Activated T-helper 1 cell treated with anti-CD3 and anti-CD28 coated beads, Interleukin-12 subunit alpha, Interleukin-12 subunit beta, Interleukin-2, Interleukin-4 antibody, amounts not matched to agents 30 ng/mL and 10 ng/mL and 1 ng/mL, durations not matched to agents 14 hours and 24 hours and 36 hours (primary cell): Measurements from ENCODE around the gene SIAE. TPM values are rescaled to one million over a fixed set of nuclear protein-coding genes. Genes with fewer than 3 reads are reported as not detected.

Experiments
- DNase-seq: peaks from one replicate; pipeline ENCODE4 v3.0.0; 2021; ENCODE audit warnings: low spot score
- H3K27ac Mint-ChIP-seq: one replicate; pipeline ENCODE4 v1.8.0; 2021; ENCODE audit warnings: mild to moderate bottlenecking, mixed read lengths
- H3K27me3 Mint-ChIP-seq: one replicate; pipeline ENCODE4 v1.8.0; 2022; ENCODE audit warnings: mild to moderate bottlenecking, moderate library complexity, mixed read lengths; ENCODE audit not compliant: insufficient read depth
- H3K36me3 Mint-ChIP-seq: one replicate; pipeline ENCODE4 v1.8.0; 2021; ENCODE audit warnings: low read depth, mixed read lengths
- H3K4me1 Mint-ChIP-seq: one replicate; pipeline ENCODE4 v1.8.0; 2021; ENCODE audit warnings: low read depth, mixed read lengths
- H3K4me3 Mint-ChIP-seq: one replicate; pipeline ENCODE4 v1.8.0; 2021; ENCODE audit warnings: mild to moderate bottlenecking, moderate library complexity, mixed read lengths
- H3K9me3 Mint-ChIP-seq: one replicate; pipeline ENCODE4 v1.8.0; 2021; ENCODE audit warnings: mixed read lengths
- intact Hi-C: fragments of 100-400 bp; cut with micrococcal nuclease; formaldehyde crosslinking; loops from one replicate; pipeline ENCODE4 v1.15.1; 2024
- total RNA-seq: library from RNA; stranded (reverse); gene quantifications from 2 replicates; pipeline ENCODE4 v1.2.3, GENCODE V29; 2022

Gene SIAE
- total RNA-seq, 1 donor from 2014 or later, result 5.2 TPM

GRCh38 chr11:124658986-124659385, 14.6 kb downstream of the SIAE start:
- Mint-ChIP-seq H3K9me3 (no peaks in the 10 kb centered on the region), H3K4me1 (no peaks in the 10 kb centered on the region), H3K27me3 (no peaks in the 10 kb centered on the region), H3K36me3 (no peaks in the 10 kb centered on the region), H3K27ac (no peak overlapping the region), H3K4me3 (no peak overlapping the region)
- no peak for DNase-seq
- intact Hi-C loops, result no loop called here

GRCh38 chr11:124658501-124658900, 15.0 kb downstream of the SIAE start:
- no peaks in the 10 kb centered on the region for H3K9me3 Mint-ChIP-seq

GRCh38 chr11:124657904-124658303, 15.6 kb downstream of the SIAE start:
- H3K27me3 Mint-ChIP-seq, result no peaks in the 10 kb centered on the region
- no peak overlapping the region for H3K4me3 Mint-ChIP-seq
- intact Hi-C loops, result no loop called here
- no peaks in the 10 kb centered on the region for H3K36me3 Mint-ChIP-seq
- no peak overlapping the region for H3K27ac Mint-ChIP-seq
- no peaks in the 10 kb centered on the region for H3K4me1 Mint-ChIP-seq
- DNase-seq, result no peak
- no peaks in the 10 kb centered on the region for H3K9me3 Mint-ChIP-seq

More at GRCh38 chr11:124658501-124658900, 15.0 kb downstream of the SIAE start:
- Mint-ChIP-seq H3K27me3 (no peaks in the 10 kb centered on the region), H3K4me3 (no peak overlapping the region), H3K4me1 (no peaks in the 10 kb centered on the region), H3K27ac (no peak overlapping the region), H3K36me3 (no peaks in the 10 kb centered on the region)
- intact Hi-C loops, result no loop called here
- DNase-seq, result no peak

GRCh38 chr11:124656774-124657630, 16.5 kb downstream of the SIAE start:
- no peaks in the 10 kb centered on the region for H3K27me3 Mint-ChIP-seq
- no peaks in the 10 kb centered on the region for H3K36me3 Mint-ChIP-seq
- H3K4me1 Mint-ChIP-seq, result no peaks in the 10 kb centered on the region
- DNase-seq, result no peak
- intact Hi-C loops, result no loop called here
- H3K4me3 Mint-ChIP-seq, result no peak overlapping the region
- no peak overlapping the region for H3K27ac Mint-ChIP-seq
- no peaks in the 10 kb centered on the region for H3K9me3 Mint-ChIP-seq

GRCh38 chr11:124648610-124649009, 24.9 kb downstream of the SIAE start:
- Mint-ChIP-seq H3K9me3 (no peaks in the 10 kb centered on the region), H3K4me1 (peaks cover 8% of the 10 kb centered on the region), H3K27me3 (no peaks in the 10 kb centered on the region), H3K27ac (no peak overlapping the region), H3K36me3 (no peaks in the 10 kb centered on the region), H3K4me3 (no peak overlapping the region)
- intact Hi-C loops, result no loop called here
- no peak for DNase-seq

- no peaks in the 10 kb centered on the region for H3K36me3 Mint-ChIP-seq
- peaks cover 8% of the 10 kb centered on the region for H3K4me1 Mint-ChIP-seq
- no peak overlapping the region for H3K27ac Mint-ChIP-seq
- H3K9me3 Mint-ChIP-seq, result no peaks in the 10 kb centered on the region
- no peak overlapping the region for H3K4me3 Mint-ChIP-seq
- intact Hi-C loops, result no loop called here
- no peak for DNase-seq
- H3K27me3 Mint-ChIP-seq, result no peaks in the 10 kb centered on the region
Observed at GRCh38 chr11:124646148-124646547, 27.4 kb downstream of the SIAE start.

- Mint-ChIP-seq H3K27ac (no peak overlapping the region), H3K4me3 (no peak overlapping the region), H3K9me3 (no peaks in the 10 kb centered on the region), H3K27me3 (no peaks in the 10 kb centered on the region), H3K4me1 (peaks cover 8% of the 10 kb centered on the region), H3K36me3 (no peaks in the 10 kb centered on the region)
- intact Hi-C loops, result loop anchor here (1.0 kb wide), 2 partner anchors 119 to 193 kb away; no protein-coding TSS in a partner anchor
- DNase-seq, result no peak
Observed at GRCh38 chr11:124644426-124645280, 28.9 kb downstream of the SIAE start.

GRCh38 chr11:124643605-124644425, 29.7 kb downstream of the SIAE start:
- DNase-seq, result no peak
- intact Hi-C loops, result loop anchor here (1.0 kb wide), 2 partner anchors 119 to 193 kb away; no protein-coding TSS in a partner anchor
- Mint-ChIP-seq H3K27ac (no peak overlapping the region), H3K4me3 (no peak overlapping the region), H3K4me1 (peaks cover 8% of the 10 kb centered on the region), H3K36me3 (no peaks in the 10 kb centered on the region), H3K9me3 (no peaks in the 10 kb centered on the region), H3K27me3 (no peaks in the 10 kb centered on the region)

- Mint-ChIP-seq H3K4me1 (peaks cover 8% of the 10 kb centered on the region), H3K9me3 (no peaks in the 10 kb centered on the region), H3K27ac (no peak overlapping the region), H3K4me3 (no peak overlapping the region), H3K27me3 (no peaks in the 10 kb centered on the region), H3K36me3 (no peaks in the 10 kb centered on the region)
- DNase-seq, result no peak
- intact Hi-C loops, result no loop called here
Observed at GRCh38 chr11:124643042-124643604, 30.4 kb downstream of the SIAE start.

- no peaks in the 10 kb centered on the region for H3K27me3 Mint-ChIP-seq
- H3K4me1 Mint-ChIP-seq, result peaks cover 8% of the 10 kb centered on the region
- H3K9me3 Mint-ChIP-seq, result no peaks in the 10 kb centered on the region
- intact Hi-C loops, result no loop called here
- no peak overlapping the region for H3K27ac Mint-ChIP-seq
- no peak for DNase-seq
- H3K4me3 Mint-ChIP-seq, result no peak overlapping the region
- H3K36me3 Mint-ChIP-seq, result peaks cover 3% of the 10 kb centered on the region
Observed at GRCh38 chr11:124642628-124643027, 30.9 kb downstream of the SIAE start.

GRCh38 chr11:124640666-124641065, 32.9 kb downstream of the SIAE start:
- no peak overlapping the region for H3K4me3 Mint-ChIP-seq
- no peaks in the 10 kb centered on the region for H3K9me3 Mint-ChIP-seq
- peaks cover 17% of the 10 kb centered on the region for H3K36me3 Mint-ChIP-seq
- H3K27me3 Mint-ChIP-seq, result no peaks in the 10 kb centered on the region
- intact Hi-C loops, result no loop called here
- H3K27ac Mint-ChIP-seq, result no peak overlapping the region
- H3K4me1 Mint-ChIP-seq, result peaks cover 8% of the 10 kb centered on the region
- no peak for DNase-seq

- Mint-ChIP-seq H3K27ac (no peak overlapping the region), H3K4me1 (peaks cover under 1% of the 10 kb centered on the region), H3K36me3 (peaks cover 17% of the 10 kb centered on the region), H3K9me3 (no peaks in the 10 kb centered on the region), H3K4me3 (no peak overlapping the region), H3K27me3 (no peaks in the 10 kb centered on the region)
- no peak for DNase-seq
- intact Hi-C loops, result no loop called here
Observed at GRCh38 chr11:124639186-124639585, 34.4 kb downstream of the SIAE start.
